ENCODE results near the gene ENGASE.

DNA sequence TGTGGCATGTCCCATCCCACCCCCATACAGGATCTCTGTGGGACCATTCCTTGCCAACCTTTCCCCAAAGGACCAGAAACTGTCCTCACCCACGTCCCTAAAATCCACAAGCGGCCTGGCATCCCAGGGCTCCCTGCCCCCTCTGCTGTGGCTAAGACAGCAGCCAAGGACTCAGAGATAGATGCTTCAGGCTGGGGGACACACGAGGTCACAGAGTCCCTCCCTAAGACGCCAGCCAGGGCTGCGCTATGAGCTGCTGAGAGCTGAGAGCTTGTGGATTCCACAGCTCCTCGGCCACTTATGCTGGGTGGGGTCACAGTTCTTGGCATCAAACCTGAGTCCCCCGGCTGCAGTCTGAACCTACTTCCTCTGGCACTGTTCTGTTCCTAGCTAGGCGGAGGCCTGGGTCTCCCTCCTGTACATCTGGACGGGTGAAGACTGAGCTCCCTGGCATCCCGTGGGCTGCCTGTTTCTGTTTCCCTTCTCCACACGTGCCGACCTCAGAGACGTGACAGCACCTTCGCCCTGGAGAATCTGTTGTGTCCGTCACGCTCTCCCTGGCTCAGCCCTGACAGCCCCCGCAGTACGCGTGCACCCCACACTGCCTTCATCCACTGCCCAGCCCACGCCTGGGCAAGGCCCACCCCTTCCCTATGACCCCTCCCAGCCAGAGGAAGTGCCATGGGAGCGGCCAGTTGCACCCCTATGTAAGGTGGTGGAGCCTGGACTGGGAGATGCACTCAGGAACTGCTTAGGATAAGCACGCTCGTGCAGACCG is 61.2 kb downstream of the ENGASE start:
- TF ChIP-seq, protein P1, sequence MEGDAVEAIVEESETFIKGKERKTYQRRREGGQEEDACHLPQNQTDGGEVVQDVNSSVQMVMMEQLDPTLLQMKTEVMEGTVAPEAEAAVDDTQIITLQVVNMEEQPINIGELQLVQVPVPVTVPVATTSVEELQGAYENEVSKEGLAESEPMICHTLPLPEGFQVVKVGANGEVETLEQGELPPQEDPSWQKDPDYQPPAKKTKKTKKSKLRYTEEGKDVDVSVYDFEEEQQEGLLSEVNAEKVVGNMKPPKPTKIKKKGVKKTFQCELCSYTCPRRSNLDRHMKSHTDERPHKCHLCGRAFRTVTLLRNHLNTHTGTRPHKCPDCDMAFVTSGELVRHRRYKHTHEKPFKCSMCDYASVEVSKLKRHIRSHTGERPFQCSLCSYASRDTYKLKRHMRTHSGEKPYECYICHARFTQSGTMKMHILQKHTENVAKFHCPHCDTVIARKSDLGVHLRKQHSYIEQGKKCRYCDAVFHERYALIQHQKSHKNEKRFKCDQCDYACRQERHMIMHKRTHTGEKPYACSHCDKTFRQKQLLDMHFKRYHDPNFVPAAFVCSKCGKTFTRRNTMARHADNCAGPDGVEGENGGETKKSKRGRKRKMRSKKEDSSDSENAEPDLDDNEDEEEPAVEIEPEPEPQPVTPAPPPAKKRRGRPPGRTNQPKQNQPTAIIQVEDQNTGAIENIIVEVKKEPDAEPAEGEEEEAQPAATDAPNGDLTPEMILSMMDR (IDR thresholded peaks at IDR 0.05), result no peak
- TF ChIP-seq POLR2A (IDR thresholded peaks at IDR 0.05) (no peak), EP300 (IDR thresholded peaks at IDR 0.05) (no peak), POLR2AphosphoS5 (IDR thresholded peaks at IDR 0.05) (no peak)

Data from stomach (tissue), 4 donors.